ENCODE data around the gene PRF1. TPM values are rescaled to one million over a fixed set of nuclear protein-coding genes. Genes with fewer than 3 reads are reported as not detected.

PRF1 gene
- total and polyA plus RNA-seq, 3 experiments from 2014 or later, result 94.8 to 762 (median 95.7) TPM

GRCh38 chr10:70573599-70574506 is 28.7 kb downstream of the PRF1 start:
- Histone ChIP-seq H3K27ac (ENCODE audit: low read depth, low read length) (peak overlapping the region; percentile 17), H3K36me3 (ENCODE audit: insufficient read depth, low read length) (no peaks in the 10 kb centered on the region), H3K4me3 (ENCODE audit: low read length) (no peak overlapping the region), H3K27me3 (ENCODE audit: insufficient read depth, low read length, poor library complexity, severe bottlenecking) (no peaks in the 10 kb centered on the region), H3K9me3 (ENCODE audit: low read length) (no peaks in the 10 kb centered on the region), H3K4me1 (ENCODE audit: insufficient read depth, low read length) (peaks cover 34% of the 10 kb centered on the region)
- Mint-ChIP-seq H3K4me1 (peaks cover 47 to 57% (median 50%) of the 10 kb centered on the region in 3 donors), H3K27me3 (no peaks in the 10 kb centered on the region), H3K27ac (peak overlapping the region in 6 of 8 donors; percentile 16 to 77 (median 28)), H3K4me3 (no peak overlapping the region), H3K36me3 (no peaks in the 10 kb centered on the region), H3K9me3 (no peaks in the 10 kb centered on the region)
- no peak for DNase-seq
- ChIA-PET POLR2A (no interaction called here), CTCF (interaction anchor here (2.8 kb wide), 1 partner anchor 15 kb away, joined by 7 read pairs; no protein-coding TSS in a partner anchor)

GRCh38 chr10:70571636-70572439 is 30.7 kb downstream of the PRF1 start:
- H3K4me3 ChIP-seq (ENCODE audit: low read length), result no peak overlapping the region
- Mint-ChIP-seq H3K4me1 (peaks cover 29 to 37% (median 35%) of the 10 kb centered on the region in 3 donors), H3K27ac (peak overlapping the region in 2 of 8 donors; percentile 19)

DNA sequence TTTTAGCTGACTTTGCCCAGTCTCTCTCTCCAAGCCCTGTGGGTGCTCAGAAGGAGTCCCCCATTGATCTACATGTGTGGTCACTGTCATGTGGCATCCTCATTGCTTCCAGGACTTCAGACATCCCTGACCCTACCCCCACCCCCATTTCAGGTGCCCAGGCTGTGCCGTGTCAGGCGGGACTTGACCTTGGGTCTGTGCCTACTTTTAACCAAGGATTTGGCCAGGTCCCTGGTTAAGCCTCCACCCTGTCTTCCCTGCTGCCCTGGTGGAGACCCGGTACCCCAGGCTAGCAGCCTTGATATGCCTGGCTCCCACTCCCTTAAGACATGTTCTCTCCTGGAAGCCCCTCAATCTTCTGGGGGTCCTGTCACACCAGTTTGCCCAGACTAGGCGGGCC is 31.3 kb downstream of the PRF1 start:
- H3K27me3 Mint-ChIP-seq, result no peaks in the 10 kb centered on the region
- H3K4me3 Mint-ChIP-seq, result no peak overlapping the region
- Histone ChIP-seq H3K4me1 (ENCODE audit: insufficient read depth, low read length) (peaks cover 9% of the 10 kb centered on the region), H3K27me3 (ENCODE audit: insufficient read depth, low read length, poor library complexity, severe bottlenecking) (no peaks in the 10 kb centered on the region), H3K9me3 (ENCODE audit: low read length) (no peaks in the 10 kb centered on the region), H3K27ac (ENCODE audit: low read depth, low read length) (no peak overlapping the region), H3K36me3 (ENCODE audit: insufficient read depth, low read length) (no peaks in the 10 kb centered on the region), H3K4me3 (ENCODE audit: low read length) (no peak overlapping the region)
- CTCF ChIA-PET, result interaction anchor here (1.3 kb wide), 2 partner anchors 11 to 12 kb away, joined by 4 read pairs; no protein-coding TSS in a partner anchor
- no peaks in the 10 kb centered on the region for H3K36me3 Mint-ChIP-seq
- POLR2A ChIA-PET, result no interaction called here
- no peak for DNase-seq
- H3K4me1 Mint-ChIP-seq, result peaks cover 23 to 31% (median 29%) of the 10 kb centered on the region in 3 donors
- no peaks in the 10 kb centered on the region for H3K9me3 Mint-ChIP-seq
- H3K27ac Mint-ChIP-seq, result peak overlapping the region in 2 of 8 donors; percentile 19

More at GRCh38 chr10:70571636-70572439, 30.7 kb downstream of the PRF1 start:
- CTCF ChIA-PET, result interaction anchor here (1.3 kb wide), 2 partner anchors 12 to 13 kb away, joined by 4 read pairs; no protein-coding TSS in a partner anchor
- H3K27ac ChIP-seq (ENCODE audit: low read depth, low read length), result no peak overlapping the region
- no peaks in the 10 kb centered on the region for H3K9me3 Mint-ChIP-seq
- no peaks in the 10 kb centered on the region for H3K36me3 Mint-ChIP-seq
- H3K36me3 ChIP-seq (ENCODE audit: insufficient read depth, low read length), result no peaks in the 10 kb centered on the region
- no peaks in the 10 kb centered on the region for H3K27me3 Mint-ChIP-seq
- POLR2A ChIA-PET, result no interaction called here
- no peaks in the 10 kb centered on the region for H3K9me3 ChIP-seq (ENCODE audit: low read length)
- H3K4me3 Mint-ChIP-seq, result no peak overlapping the region
- no peaks in the 10 kb centered on the region for H3K27me3 ChIP-seq (ENCODE audit: insufficient read depth, low read length, poor library complexity, severe bottlenecking)
- no peak for DNase-seq
- H3K4me1 ChIP-seq (ENCODE audit: insufficient read depth, low read length), result peaks cover 15% of the 10 kb centered on the region

DNA sequence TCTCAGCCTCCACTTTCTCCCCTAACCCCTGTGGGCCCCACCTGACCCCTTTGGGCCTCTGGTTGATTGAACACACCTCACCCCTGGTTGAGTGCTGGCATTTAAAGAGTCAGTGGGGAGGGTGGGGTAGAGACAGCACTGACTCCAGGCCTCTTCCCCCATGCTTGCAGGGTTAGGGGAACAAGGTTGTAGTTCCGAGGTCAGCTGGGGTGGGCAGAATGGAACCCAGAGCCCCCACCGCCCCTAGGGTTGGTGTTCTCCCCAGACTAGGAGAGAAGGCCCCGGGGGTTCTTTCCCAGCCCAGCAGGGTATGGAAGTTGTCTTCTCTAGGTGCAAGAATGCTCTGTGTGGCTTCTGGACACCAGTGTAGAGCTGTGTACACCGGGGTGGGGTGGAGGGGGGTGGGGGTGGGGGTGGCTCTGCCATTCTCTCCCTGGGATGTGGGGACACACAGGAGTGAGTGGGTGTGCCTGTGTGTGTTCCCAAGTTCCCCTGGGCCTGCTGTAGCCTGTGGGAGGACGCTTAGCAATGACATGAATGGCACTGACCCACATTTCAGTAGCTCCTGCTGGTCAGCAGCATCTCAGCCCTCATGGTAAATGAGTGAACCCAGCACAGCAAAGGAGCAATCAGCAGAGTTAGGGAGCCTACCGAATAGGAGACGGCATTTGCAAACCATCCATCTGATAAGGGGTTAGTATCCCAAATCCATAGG is 33.6 kb downstream of the PRF1 start:
- Mint-ChIP-seq H3K27me3 (no peaks in the 10 kb centered on the region), H3K36me3 (no peaks in the 10 kb centered on the region), H3K4me1 (peaks cover 16 to 20% (median 19%) of the 10 kb centered on the region in 3 donors), H3K4me3 (peak overlapping the region in 1 of 7 donors; percentile 0), H3K27ac (no peak overlapping the region), H3K9me3 (no peaks in the 10 kb centered on the region)
- H3K4me3 ChIP-seq (ENCODE audit: low read length), result no peak overlapping the region
- no peaks in the 10 kb centered on the region for H3K27me3 ChIP-seq (ENCODE audit: insufficient read depth, low read length, poor library complexity, severe bottlenecking)
- no peaks in the 10 kb centered on the region for H3K36me3 ChIP-seq (ENCODE audit: insufficient read depth, low read length)
- CTCF ChIA-PET, result interaction anchor here (0.7 to 1.2 kb wide), 2 partner anchors 9 to 10 kb away, joined by 3 read pairs; no protein-coding TSS in a partner anchor
- H3K9me3 ChIP-seq (ENCODE audit: low read length), result no peaks in the 10 kb centered on the region
- H3K4me1 ChIP-seq (ENCODE audit: insufficient read depth, low read length), result no peaks in the 10 kb centered on the region
- POLR2A ChIA-PET, result no interaction called here
- H3K27ac ChIP-seq (ENCODE audit: low read depth, low read length), result no peak overlapping the region
- no peak for DNase-seq

GRCh38 chr10:70568113-70568512 is 34.4 kb downstream of the PRF1 start:
- Histone ChIP-seq H3K27ac (ENCODE audit: low read depth, low read length) (no peak overlapping the region), H3K9me3 (ENCODE audit: low read length) (no peaks in the 10 kb centered on the region), H3K36me3 (ENCODE audit: insufficient read depth, low read length) (no peaks in the 10 kb centered on the region), H3K4me3 (ENCODE audit: low read length) (no peak overlapping the region), H3K4me1 (ENCODE audit: insufficient read depth, low read length) (no peaks in the 10 kb centered on the region), H3K27me3 (ENCODE audit: insufficient read depth, low read length, poor library complexity, severe bottlenecking) (no peaks in the 10 kb centered on the region)
- H3K27me3 Mint-ChIP-seq, result no peaks in the 10 kb centered on the region
- no peaks in the 10 kb centered on the region for H3K9me3 Mint-ChIP-seq
- CTCF ChIA-PET, result interaction anchor here (0.7 to 1.2 kb wide), 2 partner anchors 9 to 10 kb away, joined by 3 read pairs; no protein-coding TSS in a partner anchor
- POLR2A ChIA-PET, result no interaction called here
- H3K4me1 Mint-ChIP-seq, result peaks cover 14 to 24% (median 22%) of the 10 kb centered on the region in 3 donors
- no peak for DNase-seq
- H3K36me3 Mint-ChIP-seq, result no peaks in the 10 kb centered on the region
- no peak overlapping the region for H3K4me3 Mint-ChIP-seq
- H3K27ac Mint-ChIP-seq, result peak overlapping the region in 2 of 8 donors; percentile 43 to 54

DNA sequence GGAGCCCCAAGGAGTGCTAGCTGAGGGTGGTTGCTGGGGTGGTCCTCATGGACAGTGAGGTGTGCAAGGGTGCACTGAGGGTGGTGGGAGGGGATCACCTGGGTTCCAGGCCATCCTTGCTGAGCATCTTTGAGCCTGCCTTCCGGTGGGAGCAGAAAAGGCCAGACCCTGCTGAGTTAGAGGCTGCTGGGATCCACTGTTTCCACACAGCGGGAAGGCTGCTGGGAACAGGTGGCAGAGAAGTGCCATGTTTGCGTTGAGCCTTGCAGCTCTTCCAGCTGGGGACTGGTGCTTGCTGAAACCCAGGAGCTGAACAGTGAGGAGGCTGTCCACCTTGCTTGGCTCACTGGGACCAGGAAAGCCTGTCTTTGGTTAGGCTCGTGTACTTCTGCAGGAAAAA is 34.9 kb downstream of the PRF1 start:
- H3K27ac Mint-ChIP-seq, result peak overlapping the region in 1 of 8 donors; percentile 54
- no peaks in the 10 kb centered on the region for H3K4me1 ChIP-seq (ENCODE audit: insufficient read depth, low read length)
- H3K36me3 ChIP-seq (ENCODE audit: insufficient read depth, low read length), result no peaks in the 10 kb centered on the region
- DNase-seq, result peak in 1 of 5 donors; percentile 35
- H3K27me3 Mint-ChIP-seq, result peaks cover 0 to 2% of the 10 kb centered on the region in 2 donors
- H3K36me3 Mint-ChIP-seq, result no peaks in the 10 kb centered on the region
- H3K27me3 ChIP-seq (ENCODE audit: insufficient read depth, low read length, poor library complexity, severe bottlenecking), result no peaks in the 10 kb centered on the region
- H3K9me3 ChIP-seq (ENCODE audit: low read length), result no peaks in the 10 kb centered on the region
- H3K27ac ChIP-seq (ENCODE audit: low read depth, low read length), result no peak overlapping the region
- no peak overlapping the region for H3K4me3 Mint-ChIP-seq
- H3K9me3 Mint-ChIP-seq, result no peaks in the 10 kb centered on the region
- POLR2A ChIA-PET, result no interaction called here
- no peak overlapping the region for H3K4me3 ChIP-seq (ENCODE audit: low read length)
- CTCF ChIA-PET, result interaction anchor here (0.8 to 1.2 kb wide), 2 partner anchors 8 to 313 kb away, joined by 3 read pairs; no protein-coding TSS in a partner anchor
- H3K4me1 Mint-ChIP-seq, result peaks cover 13 to 25% (median 21%) of the 10 kb centered on the region in 3 donors

DNA sequence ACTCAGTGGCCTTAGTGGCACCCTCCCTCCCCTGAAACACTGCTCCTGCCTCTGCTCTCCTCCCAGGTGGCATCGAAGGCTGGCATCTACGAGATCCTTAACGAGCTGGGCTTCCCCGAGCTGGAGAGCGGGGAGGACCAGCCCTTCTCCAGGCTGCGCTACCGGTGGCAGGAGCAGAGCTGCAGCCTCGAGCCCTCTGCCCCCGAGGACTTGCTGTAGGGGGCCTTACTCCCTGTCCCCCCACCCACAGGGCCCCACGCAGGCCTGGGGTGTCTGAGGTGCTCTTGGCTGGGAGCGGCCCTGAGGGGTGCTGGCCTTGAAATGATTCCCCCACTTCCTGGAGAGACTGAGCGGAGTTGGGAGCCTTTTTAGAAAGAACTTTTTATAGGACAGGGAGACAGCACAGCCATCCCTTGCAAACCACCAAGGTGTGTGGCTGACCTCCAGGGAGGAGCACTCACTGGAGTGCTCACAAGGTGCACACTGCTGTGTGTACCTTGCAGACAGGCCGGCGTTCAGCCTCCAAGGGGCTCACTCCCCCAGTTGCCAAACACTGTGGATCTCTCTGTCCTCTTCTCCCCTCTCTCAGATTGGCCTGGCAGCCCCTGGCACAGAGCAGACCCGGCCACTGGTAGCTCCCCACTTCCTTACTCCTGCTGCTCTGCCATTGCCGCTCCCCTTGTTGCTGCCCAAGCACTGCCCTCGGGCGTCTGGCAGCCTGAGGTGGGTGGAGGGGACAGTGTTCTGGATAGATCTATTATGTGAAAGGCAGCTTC is 35.8 kb downstream of the PRF1 start:
- peaks cover 6 to 25% (median 18%) of the 10 kb centered on the region in 3 donors for H3K4me1 Mint-ChIP-seq
- peak overlapping the region in 3 of 8 donors; percentile 66 to 87 (median 84) for H3K27ac Mint-ChIP-seq

More for the DNA sequence above, 35.8 kb downstream of the PRF1 start:
- POLR2A ChIA-PET, result no interaction called here
- H3K27ac ChIP-seq (ENCODE audit: low read depth, low read length), result no peak overlapping the region
- no peaks in the 10 kb centered on the region for H3K27me3 ChIP-seq (ENCODE audit: insufficient read depth, low read length, poor library complexity, severe bottlenecking)
- H3K27me3 Mint-ChIP-seq, result peaks cover 0 to 2% of the 10 kb centered on the region in 2 donors
- H3K9me3 Mint-ChIP-seq, result no peaks in the 10 kb centered on the region
- no peak overlapping the region for H3K4me3 Mint-ChIP-seq
- CTCF ChIA-PET, result interaction anchor here (0.8 to 1.2 kb wide), 3 partner anchors 9 to 314 kb away, joined by 3 read pairs; no protein-coding TSS in a partner anchor
- H3K4me1 ChIP-seq (ENCODE audit: insufficient read depth, low read length), result no peaks in the 10 kb centered on the region
- no peaks in the 10 kb centered on the region for H3K36me3 Mint-ChIP-seq
- H3K36me3 ChIP-seq (ENCODE audit: insufficient read depth, low read length), result no peaks in the 10 kb centered on the region
- no peaks in the 10 kb centered on the region for H3K9me3 ChIP-seq (ENCODE audit: low read length)
- H3K4me3 ChIP-seq (ENCODE audit: low read length), result no peak overlapping the region
- DNase-seq, result peak in 1 of 5 donors; percentile 43
